Keratinocyte (primary cell): ENCODE measurements around the gene AMBRA1.

Experiments
- EZH2 ChIP-seq: IDR thresholded peaks from one replicate; pipeline ENCODE4 v1.6.1; 2012; ENCODE audit warnings: inconsistent platforms, mild to moderate bottlenecking, low read length, moderate library complexity
- TF ChIP-seq, protein P1 (sequence below), 3 experiments: IDR thresholded peaks in 1 of 3; conservative IDR thresholded peaks in 1 of 3; optimal IDR thresholded peaks in 1 of 3; 2 replicates in 2 of 3; 3 replicates in 1 of 3; pipeline versions ENCODE3 to v1.5.1; 2011; ENCODE audit warnings: low read length in 3 of 3, mild to moderate bottlenecking in 3 of 3, moderate library complexity in 2 of 3, control low read depth in 1 of 3, inconsistent platforms in 1 of 3; ENCODE audit not compliant: insufficient read depth in 2 of 3; ENCODE audit errors: extremely low read depth in 1 of 3

DNA sequence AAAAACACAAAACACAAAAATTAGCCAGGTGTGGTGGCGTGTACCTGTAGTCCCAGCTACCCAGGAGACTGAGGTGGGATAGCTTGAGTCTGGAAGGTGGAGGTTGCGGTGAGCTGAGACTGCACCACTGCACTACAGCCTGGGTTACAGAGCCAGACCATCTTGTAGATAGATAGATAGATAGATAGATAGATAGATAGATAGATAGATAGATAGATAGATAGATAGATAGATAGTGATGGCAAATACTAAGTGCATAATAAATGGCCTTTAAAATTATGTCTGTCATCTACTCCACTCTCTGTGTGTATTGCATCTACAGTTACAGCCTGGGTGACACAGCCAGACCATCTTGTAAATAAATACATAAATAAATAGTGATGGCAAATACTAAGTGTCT, 146.3 kb downstream of the AMBRA1 start:
- TF ChIP-seq, protein P1, sequence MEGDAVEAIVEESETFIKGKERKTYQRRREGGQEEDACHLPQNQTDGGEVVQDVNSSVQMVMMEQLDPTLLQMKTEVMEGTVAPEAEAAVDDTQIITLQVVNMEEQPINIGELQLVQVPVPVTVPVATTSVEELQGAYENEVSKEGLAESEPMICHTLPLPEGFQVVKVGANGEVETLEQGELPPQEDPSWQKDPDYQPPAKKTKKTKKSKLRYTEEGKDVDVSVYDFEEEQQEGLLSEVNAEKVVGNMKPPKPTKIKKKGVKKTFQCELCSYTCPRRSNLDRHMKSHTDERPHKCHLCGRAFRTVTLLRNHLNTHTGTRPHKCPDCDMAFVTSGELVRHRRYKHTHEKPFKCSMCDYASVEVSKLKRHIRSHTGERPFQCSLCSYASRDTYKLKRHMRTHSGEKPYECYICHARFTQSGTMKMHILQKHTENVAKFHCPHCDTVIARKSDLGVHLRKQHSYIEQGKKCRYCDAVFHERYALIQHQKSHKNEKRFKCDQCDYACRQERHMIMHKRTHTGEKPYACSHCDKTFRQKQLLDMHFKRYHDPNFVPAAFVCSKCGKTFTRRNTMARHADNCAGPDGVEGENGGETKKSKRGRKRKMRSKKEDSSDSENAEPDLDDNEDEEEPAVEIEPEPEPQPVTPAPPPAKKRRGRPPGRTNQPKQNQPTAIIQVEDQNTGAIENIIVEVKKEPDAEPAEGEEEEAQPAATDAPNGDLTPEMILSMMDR (optimal IDR thresholded peaks at IDR 0.05 in 1 of 3, IDR thresholded peaks at IDR 0.05 in 1 of 3, conservative IDR thresholded peaks at IDR 0.05 in 1 of 3; ENCODE audit: extremely low read depth in 1 of 3, insufficient read depth in 2 of 3, low read length in 3 of 3) = no peak
- TF ChIP-seq EZH2 = no peak
